HG03064 (cell line): ENCODE data around the gene ATP6AP1.
A peak's percentile ranks its signal among the peaks of the same experiment; 100 is the strongest.
"Not testable (repeated sequence)": the region's sequence is repeated elsewhere in the genome, so short reads cannot be mapped to it uniquely, and the experiment has no call there.

Source experiments
- ATAC-seq: cut with Tn5 transposase; IDR thresholded peaks from one replicate; pipeline ENCODE4 v1.9.1; 2021; ENCODE audit warnings: low read depth; ENCODE audit not compliant: unreplicated experiment

The ATP6AP1 gene

GRCh38 chrX:154428176-154429171 is at the start of gene ATP6AP1:
Gene ATP6AP1, plus strand, starts transcription at chrX:154428677. Its CDS starts 16 bp downstream, at chrX:154428693.
- peak; percentile 87 for ATAC-seq

GRCh38 chrX:154378799-154379568 is 49.5 kb upstream of the ATP6AP1 start, which contains the start of gene EMD:
Gene EMD, plus strand, starts transcription at chrX:154379295. Its CDS starts 190 bp downstream, at chrX:154379485.
- peak; percentile 82 for ATAC-seq

- ATAC-seq: no peak
Observed at GRCh38 chrX:154379569-154379951, 48.9 kb upstream of the ATP6AP1 start.

- ATAC-seq: no peak
Observed at GRCh38 chrX:154380153-154380552, 48.3 kb upstream of the ATP6AP1 start.

GRCh38 chrX:154380787-154381186 is 47.7 kb upstream of the ATP6AP1 start:
- no peak for ATAC-seq

GRCh38 chrX:154381271-154381670 is 47.2 kb upstream of the ATP6AP1 start:
- no peak for ATAC-seq

GRCh38 chrX:154382483-154383069 is 45.9 kb upstream of the ATP6AP1 start:
- ATAC-seq: no peak

GRCh38 chrX:154383359-154384283 is 44.9 kb upstream of the ATP6AP1 start:
- no peak for ATAC-seq

- no peak for ATAC-seq
Observed at GRCh38 chrX:154384284-154384892, 44.1 kb upstream of the ATP6AP1 start.

- ATAC-seq: not testable (repeated sequence)
Observed at GRCh38 chrX:154388094-154388493, 40.4 kb upstream of the ATP6AP1 start.

GRCh38 chrX:154388649-154389048 is 39.8 kb upstream of the ATP6AP1 start:
- not testable (repeated sequence) for ATAC-seq

- peak; percentile 55 for ATAC-seq
Observed at GRCh38 chrX:154389812-154390747, 38.4 kb upstream of the ATP6AP1 start.

GRCh38 chrX:154396363-154396762 is 32.1 kb upstream of the ATP6AP1 start:
- ATAC-seq: not testable (repeated sequence)

GRCh38 chrX:154396973-154397887 is 31.2 kb upstream of the ATP6AP1 start:
- peak; percentile 40 for ATAC-seq

- peak; percentile 52 for ATAC-seq
Observed at GRCh38 chrX:154397888-154398667, 30.4 kb upstream of the ATP6AP1 start, which contains the start of gene RPL10. Gene RPL10, plus strand, starts transcription at chrX:154398377. Its CDS starts 143 bp downstream, at chrX:154398520.
